GM12874 (cell line): ENCODE data around the gene CACNB1.

Experiments used
- TF ChIP-seq, protein P1 (sequence below): IDR thresholded peaks from 2 replicates; pipeline ENCODE4 v1.5.1; 2011; ENCODE audit warnings: low read depth, mild to moderate bottlenecking, control low read depth, low read length, moderate library complexity; ENCODE audit not compliant: insufficient read depth

Gene CACNB1

DNA sequence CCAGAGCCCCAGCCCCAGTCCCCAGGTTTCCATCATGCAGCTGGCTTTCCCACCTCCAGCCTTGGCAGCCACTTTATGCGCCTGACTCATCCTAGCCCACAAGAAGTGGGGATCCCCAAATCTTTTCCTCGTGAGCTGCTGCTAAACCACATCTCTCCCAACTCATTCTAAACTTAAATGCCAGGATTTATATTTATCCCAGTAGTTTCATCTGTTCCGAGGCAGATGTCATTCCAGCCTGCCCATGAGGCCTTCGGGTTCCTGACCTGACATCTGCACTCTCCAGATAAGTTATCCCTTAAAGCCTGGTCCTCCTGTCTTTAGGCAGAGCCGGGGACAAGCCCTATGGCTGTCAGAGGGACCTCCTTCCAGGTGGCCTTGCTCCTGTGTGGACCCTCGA, 62.6 kb downstream of the CACNB1 start:
- TF ChIP-seq, protein P1, sequence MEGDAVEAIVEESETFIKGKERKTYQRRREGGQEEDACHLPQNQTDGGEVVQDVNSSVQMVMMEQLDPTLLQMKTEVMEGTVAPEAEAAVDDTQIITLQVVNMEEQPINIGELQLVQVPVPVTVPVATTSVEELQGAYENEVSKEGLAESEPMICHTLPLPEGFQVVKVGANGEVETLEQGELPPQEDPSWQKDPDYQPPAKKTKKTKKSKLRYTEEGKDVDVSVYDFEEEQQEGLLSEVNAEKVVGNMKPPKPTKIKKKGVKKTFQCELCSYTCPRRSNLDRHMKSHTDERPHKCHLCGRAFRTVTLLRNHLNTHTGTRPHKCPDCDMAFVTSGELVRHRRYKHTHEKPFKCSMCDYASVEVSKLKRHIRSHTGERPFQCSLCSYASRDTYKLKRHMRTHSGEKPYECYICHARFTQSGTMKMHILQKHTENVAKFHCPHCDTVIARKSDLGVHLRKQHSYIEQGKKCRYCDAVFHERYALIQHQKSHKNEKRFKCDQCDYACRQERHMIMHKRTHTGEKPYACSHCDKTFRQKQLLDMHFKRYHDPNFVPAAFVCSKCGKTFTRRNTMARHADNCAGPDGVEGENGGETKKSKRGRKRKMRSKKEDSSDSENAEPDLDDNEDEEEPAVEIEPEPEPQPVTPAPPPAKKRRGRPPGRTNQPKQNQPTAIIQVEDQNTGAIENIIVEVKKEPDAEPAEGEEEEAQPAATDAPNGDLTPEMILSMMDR: no peak

DNA sequence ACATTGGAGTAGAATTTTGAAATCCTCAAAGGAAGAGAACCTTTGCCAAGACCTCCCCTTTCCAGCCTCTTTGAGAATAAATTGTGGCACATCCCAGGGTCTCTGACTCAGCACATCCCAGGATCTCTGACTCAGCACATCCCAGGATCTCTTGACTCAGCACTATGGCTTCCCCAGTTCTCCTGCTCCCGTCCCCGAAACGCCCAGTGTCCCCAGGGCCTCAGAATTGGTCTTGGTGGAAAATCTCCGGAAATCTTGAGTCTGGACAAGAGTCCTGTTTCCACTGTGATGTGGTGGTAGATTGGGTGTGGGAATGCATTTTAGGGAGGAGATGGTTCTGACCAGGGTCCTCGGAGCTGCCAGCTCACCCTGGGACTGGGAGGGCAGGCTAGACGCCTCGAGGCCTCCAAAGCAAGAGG, 65.3 kb downstream of the CACNB1 start:
- TF ChIP-seq, protein P1: no peak

DNA sequence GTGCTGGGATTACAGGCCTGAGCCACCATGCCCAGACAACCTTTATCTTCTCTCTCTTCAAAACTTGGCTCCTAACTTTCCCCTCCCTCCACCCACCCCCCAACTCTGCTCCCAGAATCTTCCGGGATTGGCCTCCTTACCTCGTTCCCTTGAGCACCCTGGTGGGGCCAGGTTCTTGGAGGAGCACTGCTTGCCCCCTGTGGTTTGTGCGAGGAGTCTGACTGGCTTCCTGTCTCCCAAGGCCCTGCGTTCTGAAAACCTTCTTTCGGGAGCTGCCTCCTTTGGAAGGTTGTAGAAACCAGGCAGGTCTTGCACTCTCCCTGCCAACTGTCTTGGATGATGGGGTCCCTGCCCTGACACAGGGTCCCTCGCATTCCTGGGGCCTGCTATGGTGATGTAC, 65.9 kb downstream of the CACNB1 start:
- TF ChIP-seq, protein P1: no peak

GRCh38 chr17:39130205-39130604, 67.3 kb downstream of the CACNB1 start:
- TF ChIP-seq, protein P1: no peak

DNA sequence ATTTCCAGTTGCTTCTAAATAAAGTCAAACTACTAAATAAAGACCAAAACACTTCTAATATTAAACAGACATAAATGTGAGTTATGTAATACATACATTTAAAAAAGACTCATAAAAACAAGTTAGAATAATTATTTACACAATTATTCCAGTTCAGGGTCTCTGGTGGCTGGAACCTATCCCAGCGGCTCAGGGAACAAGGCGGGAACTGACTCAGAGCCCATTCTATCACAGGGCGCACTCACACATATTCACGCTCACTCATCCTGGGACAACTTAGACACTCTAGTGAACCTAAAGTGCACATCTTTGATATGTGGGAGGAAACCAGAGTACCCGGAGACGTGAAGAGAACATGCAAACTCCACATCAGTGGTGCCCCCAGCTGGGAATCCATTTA, 71.0 kb downstream of the CACNB1 start:
- TF ChIP-seq, protein P1: no peak

- TF ChIP-seq, protein P1: no peak
These were observed 72.2 kb downstream of the CACNB1 start for GRCh38 chr17:39125143-39125875.

GRCh38 chr17:39123627-39124026, 73.8 kb downstream of the CACNB1 start:
- TF ChIP-seq, protein P1: no peak
